HepG2 (cell line): ENCODE measurements around the gene TBC1D20. TPM values are rescaled to one million over a fixed set of nuclear protein-coding genes. Genes with fewer than 3 reads are reported as not detected.
"Not testable (repeated sequence)": the region's sequence is repeated elsewhere in the genome, so short reads cannot be mapped to it uniquely, and the experiment has no call there.

Experiments used
- ATAC-seq: fragments of 200-7000 bp; cut with Tn5 transposase; 3 replicates; pipeline ENCODE4 v1.9.1; 2020; ENCODE audit warnings: mild to moderate bottlenecking, moderate library complexity
- BruUV-seq: library from RNA; stranded (reverse); fragments of 400-500 nt; replicated peaks from 2 replicates; lab custom pipeline; 2021; lab: Mats Ljungman, UMichigan
- CTCF ChIA-PET: fragments of 300-600 bp; formaldehyde crosslinking; extraction: SDS; loops from one replicate; lab custom pipeline; 2021; ENCODE audit warnings: low total read pairs, inconsistent platforms, low intra/inter-chr PET ratio; lab: Yijun Ruan, JAX
- POLR2A ChIA-PET: fragments of 350-600 bp; sonication (Branson Sonifier 250); formaldehyde crosslinking; loops from one replicate; lab custom pipeline; 2020; ENCODE audit warnings: antibody characterized with exemption, inconsistent platforms; lab: Yijun Ruan, JAX
- DNase-seq: peaks from one replicate; pipeline ENCODE4 v3.0.0-alpha.2; 2015; ENCODE audit warnings: low spot score
- FAIRE-seq: peaks from 3 replicates; lab custom pipeline; 2011; peaks lifted over from hg19 to GRCh38; lab: Jason Lieb, UNC
- H2AFZ ChIP-seq: one replicate; pipeline ENCODE4 v1.6.1; 2011; ENCODE audit warnings: low read length, inconsistent platforms
- H3K27ac ChIP-seq: fragments of 300-600 bp; 3 replicates; pipeline ENCODE4 v1.8.0; 2011; ENCODE audit warnings: mixed run types, mild to moderate bottlenecking, mixed read lengths, low read length, inconsistent platforms; ENCODE audit not compliant: insufficient read depth; ENCODE audit errors: extremely low read length
- H3K27me3 ChIP-seq, 2 experiments: fragments of 200-600 bp in 1 of 2; 2 replicates in 1 of 2; 3 replicates in 1 of 2; pipeline versions ENCODE4 v1.6.0 to v1.8.0; 2011; ENCODE audit warnings: low read length in 2 of 2, mild to moderate bottlenecking in 2 of 2, moderate library complexity in 2 of 2, inconsistent platforms in 1 of 2; ENCODE audit not compliant: insufficient read depth in 2 of 2, control insufficient read depth in 1 of 2
- H3K36me3 ChIP-seq, 2 experiments: fragments of 200-600 bp in 1 of 2; replicated peaks in 1 of 2; 2 replicates in 1 of 2; 3 replicates in 1 of 2; pipeline versions ENCODE4 v1.5.1 to v1.8.0; 2011; ENCODE audit warnings: low read length in 2 of 2, inconsistent platforms in 1 of 2; ENCODE audit not compliant: insufficient read depth in 2 of 2, control insufficient read depth in 1 of 2
- H3K4me1 ChIP-seq: 2 replicates; pipeline ENCODE4 v1.5.1; 2012; ENCODE audit warnings: low read length, inconsistent platforms; ENCODE audit not compliant: insufficient read depth
- H3K4me2 ChIP-seq: 2 replicates; pipeline ENCODE4 v1.6.0; 2011; ENCODE audit warnings: low read depth, low read length, inconsistent platforms
- H3K4me3 ChIP-seq, 3 experiments: fragments of 200-600 bp in 1 of 3; sonication (generic), shearing (Covaris generic) in 1 of 3; replicated peaks in 1 of 3; 2 replicates each; pipeline ENCODE4 v1.5.1; 2011 to 2016; ENCODE audit warnings: low read length in 3 of 3, inconsistent platforms in 2 of 3, low read depth in 2 of 3, mild to moderate bottlenecking in 2 of 3, control low read depth in 1 of 3, mixed read lengths in 1 of 3; ENCODE audit not compliant: insufficient read depth in 1 of 3
- H3K79me2 ChIP-seq: one replicate; pipeline ENCODE4 v1.6.1; 2011; ENCODE audit warnings: low read length, inconsistent platforms; ENCODE audit not compliant: insufficient read depth
- H3K9ac ChIP-seq: 2 replicates; pipeline ENCODE4 v1.6.0; 2011; ENCODE audit warnings: mild to moderate bottlenecking, low read depth, low read length, inconsistent platforms; ENCODE audit not compliant: insufficient read depth
- H3K9me3 ChIP-seq: 2 replicates; pipeline ENCODE4 v1.5.1; 2012; ENCODE audit warnings: mild to moderate bottlenecking, low read length
- H4K20me1 ChIP-seq: 2 replicates; pipeline ENCODE4 v1.6.0; 2011; ENCODE audit warnings: inconsistent platforms, mild to moderate bottlenecking, low read length, moderate library complexity; ENCODE audit not compliant: insufficient read depth
- CEBPB ChIP-seq: IDR thresholded peaks from 2 replicates; pipeline ENCODE4 v1.6.1; 2011; ENCODE audit warnings: low read depth, low read length, improper control_type of control experiment, borderline replicate concordance
- LCORL ChIP-seq, 2 experiments: fragments of 450-650 bp in 1 of 2; sonication (generic) in 1 of 2; formaldehyde crosslinking in 1 of 2; IDR thresholded peaks; 2 replicates each; pipeline versions ENCODE4 v1.5.0 to v1.6.1; 2017 to 2020; ENCODE audit warnings: antibody characterized with exemption in 1 of 2, missing genetic modification reagents in 1 of 2
- ZNF263 ChIP-seq: sonication (generic); formaldehyde crosslinking; IDR thresholded peaks from 2 replicates; pipeline ENCODE4 v1.4.0; 2020; ENCODE audit warnings: missing genetic modification reagents
- ZNF468 ChIP-seq: sonication (generic); formaldehyde crosslinking; IDR thresholded peaks from 2 replicates; pipeline ENCODE4 v1.8.0; 2022; ENCODE audit warnings: mild to moderate bottlenecking, moderate library complexity, missing genetic modification reagents
- ZNF598 ChIP-seq: sonication (generic); formaldehyde crosslinking; IDR thresholded peaks from 2 replicates; pipeline ENCODE4 v1.5.1; 2020; ENCODE audit warnings: mild to moderate bottlenecking, missing genetic modification reagents, borderline replicate concordance
- ZNF883 ChIP-seq: sonication (generic); formaldehyde crosslinking; IDR thresholded peaks from 2 replicates; pipeline ENCODE4 v1.5.1; 2020; ENCODE audit warnings: mild to moderate bottlenecking, missing genetic modification reagents; ENCODE audit errors: not compliant biosample characterization
- WGBS: methylation state at CpG from one replicate; pipeline ENCODE4 v1.1.6; 2017; ENCODE audit warnings: low lambda C conversion rate; 5-methylcytosine and 5-hydroxymethylcytosine counted together
- in situ Hi-C: cut with HindIII; loops from 2 replicates; pipeline ENCODE4 v1.10.0; 2017; ENCODE audit warnings: low pct_unique_long_range_greater_than_20kb; ENCODE audit not compliant: extremely low pct_ligation_motif_present
- intact Hi-C: fragments of 100-400 bp; cut with micrococcal nuclease; formaldehyde crosslinking; loops from one replicate; pipeline ENCODE4 v1.10.0; 2022; ENCODE audit not compliant: unreplicated experiment
- polyA plus RNA-seq, 8 experiments: library from polyadenylated mRNA; depleted of rRNA in 3 of 8; stranded (reverse) in 7 of 8; unstranded in 1 of 8; fragments of >200 nt; fragmentation: Illumina TruSeq in 4 of 8; extraction: Trizol in 4 of 8; gene quantifications; 2 replicates each; pipeline versions ENCODE4 v1.2.1 to v1.2.3, GENCODE V29; 2011 to 2016; ENCODE audit warnings: low read depth in 4 of 8, missing spikeins in 1 of 8, mixed read lengths in 1 of 8; ENCODE audit not compliant: insufficient read depth in 1 of 8
- total RNA-seq, 5 experiments: library from RNA; depleted of rRNA; stranded (reverse); fragments of >200 nt; fragmentation: Illumina TruSeq; extraction: Trizol; gene quantifications; 2 replicates each; pipeline ENCODE4 v1.2.3, GENCODE V29; 2016; ENCODE audit warnings: low read depth in 1 of 5
- TF ChIP-seq, protein P1 (sequence below): sonication (generic); formaldehyde crosslinking; IDR thresholded peaks from 2 replicates; pipeline ENCODE4 v1.4.0; 2020; ENCODE audit warnings: missing genetic modification reagents
- TF ChIP-seq, protein P2 (sequence below): sonication (generic); formaldehyde crosslinking; IDR thresholded peaks from 2 replicates; pipeline ENCODE4 v1.4.0; 2020; ENCODE audit warnings: missing genetic modification reagents
- TF ChIP-seq, protein P3 (sequence below): sonication (generic); formaldehyde crosslinking; IDR thresholded peaks from 2 replicates; pipeline ENCODE4 v1.4.0; 2020; ENCODE audit warnings: missing genetic modification reagents, mild to moderate bottlenecking, borderline replicate concordance
- TF ChIP-seq, protein P4 (sequence below): sonication (generic); formaldehyde crosslinking; IDR thresholded peaks from 2 replicates; pipeline ENCODE4 v1.5.0; 2020; ENCODE audit warnings: mild to moderate bottlenecking, missing genetic modification reagents

TBC1D20 gene
- total and polyA plus RNA-seq, 2 of the 13 experiments (the other 11 are each of a cell fraction or from before 2014, with no cell fraction given) = 36.6 to 47.1 TPM

DNA sequence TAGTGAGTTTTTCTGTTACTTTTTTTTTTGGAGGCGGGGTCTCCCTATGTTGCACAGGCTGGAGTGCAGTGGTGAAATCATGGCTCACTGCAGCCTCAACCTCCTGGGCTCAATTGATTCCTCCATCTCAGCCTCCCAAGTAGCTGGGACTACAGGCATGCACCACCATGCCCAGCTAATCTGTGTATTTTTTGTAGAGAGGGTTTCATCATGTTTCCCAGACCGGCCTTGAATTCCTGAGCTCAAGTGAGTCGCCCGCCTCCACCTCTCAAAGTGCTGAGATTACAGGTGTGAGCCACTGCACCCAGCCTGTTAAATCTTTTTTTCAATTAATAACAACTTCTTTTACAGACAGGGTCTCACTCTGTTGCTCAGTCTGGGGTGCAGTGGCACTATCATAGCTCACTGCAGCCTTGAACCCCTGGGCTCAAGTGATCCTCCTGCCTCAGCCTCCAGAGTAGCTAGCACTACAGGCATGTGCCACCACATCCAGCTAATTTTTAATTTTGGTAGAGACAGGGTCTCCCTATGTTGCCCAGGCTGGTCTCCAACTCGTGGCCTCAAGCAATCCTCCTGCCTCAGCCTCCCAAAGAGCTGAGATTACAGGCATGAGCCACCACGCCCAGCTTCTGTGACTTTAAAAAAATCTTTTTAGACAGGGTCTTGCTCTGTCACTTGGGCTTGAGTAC is 14.4 kb upstream of the TBC1D20 start:
- POLR2A ChIA-PET = interaction anchor here (0.7 to 3.3 kb wide), 11 partner anchors 9 to 129 kb away, joined by 3 to 15 read pairs (median 8); partner anchors contain the start of genes CSNK2A1, NRSN2 and TBC1D20
- DNase-seq = peak; percentile 50
- CTCF ChIA-PET; BruUV-seq; H3K79me2 ChIP-seq; in situ Hi-C loops; H4K20me1 ChIP-seq; H3K27me3 ChIP-seq; H3K4me3 ChIP-seq; FAIRE-seq; H3K27ac ChIP-seq; H3K4me2 ChIP-seq; H2AFZ ChIP-seq; H3K9me3 ChIP-seq; H3K9ac ChIP-seq; TF ChIP-seq LCORL (IDR thresholded peaks at IDR 0.05): not testable (repeated sequence)
- intact Hi-C loops = loop anchor here (5.0 kb wide), 1 partner anchor 36 kb away; no protein-coding TSS in a partner anchor
- H3K4me1 ChIP-seq = peaks cover 70% of the 10 kb centered on the region
- WGBS = 91% methylated on average over 6 of the region's 6 CpGs
- H3K36me3 ChIP-seq = peaks cover 7 to 23% of the 10 kb centered on the region in 2 experiments
- ATAC-seq = peak; percentile 26
- TF ChIP-seq, protein P1, sequence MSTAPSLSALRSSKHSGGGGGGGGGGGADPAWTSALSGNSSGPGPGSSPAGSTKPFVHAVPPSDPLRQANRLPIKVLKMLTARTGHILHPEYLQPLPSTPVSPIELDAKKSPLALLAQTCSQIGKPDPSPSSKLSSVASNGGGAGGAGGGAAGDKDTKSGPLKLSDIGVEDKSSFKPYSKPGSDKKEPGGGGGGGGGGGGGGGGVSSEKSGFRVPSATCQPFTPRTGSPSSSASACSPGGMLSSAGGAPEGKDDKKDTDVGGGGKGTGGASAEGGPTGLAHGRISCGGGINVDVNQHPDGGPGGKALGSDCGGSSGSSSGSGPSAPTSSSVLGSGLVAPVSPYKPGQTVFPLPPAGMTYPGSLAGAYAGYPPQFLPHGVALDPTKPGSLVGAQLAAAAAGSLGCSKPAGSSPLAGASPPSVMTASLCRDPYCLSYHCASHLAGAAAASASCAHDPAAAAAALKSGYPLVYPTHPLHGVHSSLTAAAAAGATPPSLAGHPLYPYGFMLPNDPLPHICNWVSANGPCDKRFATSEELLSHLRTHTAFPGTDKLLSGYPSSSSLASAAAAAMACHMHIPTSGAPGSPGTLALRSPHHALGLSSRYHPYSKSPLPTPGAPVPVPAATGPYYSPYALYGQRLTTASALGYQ (CRISPR knock-in tag) = 0 out of 2 replicates have a peak, but pooled peaks have one; percentile 22
- TF ChIP-seq ZNF263 (CRISPR knock-in tag) (0 out of 2 replicates have a peak, but pooled peaks have one; percentile 10), CEBPB (0 out of 2 replicates have a peak, but pooled peaks have one; percentile 1), ZNF468 (0 out of 2 replicates have a peak, but pooled peaks have one; percentile 38), LCORL (CRISPR knock-in tag; IDR thresholded peaks at IDR 0.05) (peak; percentile 39; the same call in 1 of the 2 replicates), ZNF598 (CRISPR knock-in tag) (0 out of 2 replicates have a peak, but pooled peaks have one; percentile 34), ZNF883 (peak; percentile 37)
- TF ChIP-seq, protein P2, sequence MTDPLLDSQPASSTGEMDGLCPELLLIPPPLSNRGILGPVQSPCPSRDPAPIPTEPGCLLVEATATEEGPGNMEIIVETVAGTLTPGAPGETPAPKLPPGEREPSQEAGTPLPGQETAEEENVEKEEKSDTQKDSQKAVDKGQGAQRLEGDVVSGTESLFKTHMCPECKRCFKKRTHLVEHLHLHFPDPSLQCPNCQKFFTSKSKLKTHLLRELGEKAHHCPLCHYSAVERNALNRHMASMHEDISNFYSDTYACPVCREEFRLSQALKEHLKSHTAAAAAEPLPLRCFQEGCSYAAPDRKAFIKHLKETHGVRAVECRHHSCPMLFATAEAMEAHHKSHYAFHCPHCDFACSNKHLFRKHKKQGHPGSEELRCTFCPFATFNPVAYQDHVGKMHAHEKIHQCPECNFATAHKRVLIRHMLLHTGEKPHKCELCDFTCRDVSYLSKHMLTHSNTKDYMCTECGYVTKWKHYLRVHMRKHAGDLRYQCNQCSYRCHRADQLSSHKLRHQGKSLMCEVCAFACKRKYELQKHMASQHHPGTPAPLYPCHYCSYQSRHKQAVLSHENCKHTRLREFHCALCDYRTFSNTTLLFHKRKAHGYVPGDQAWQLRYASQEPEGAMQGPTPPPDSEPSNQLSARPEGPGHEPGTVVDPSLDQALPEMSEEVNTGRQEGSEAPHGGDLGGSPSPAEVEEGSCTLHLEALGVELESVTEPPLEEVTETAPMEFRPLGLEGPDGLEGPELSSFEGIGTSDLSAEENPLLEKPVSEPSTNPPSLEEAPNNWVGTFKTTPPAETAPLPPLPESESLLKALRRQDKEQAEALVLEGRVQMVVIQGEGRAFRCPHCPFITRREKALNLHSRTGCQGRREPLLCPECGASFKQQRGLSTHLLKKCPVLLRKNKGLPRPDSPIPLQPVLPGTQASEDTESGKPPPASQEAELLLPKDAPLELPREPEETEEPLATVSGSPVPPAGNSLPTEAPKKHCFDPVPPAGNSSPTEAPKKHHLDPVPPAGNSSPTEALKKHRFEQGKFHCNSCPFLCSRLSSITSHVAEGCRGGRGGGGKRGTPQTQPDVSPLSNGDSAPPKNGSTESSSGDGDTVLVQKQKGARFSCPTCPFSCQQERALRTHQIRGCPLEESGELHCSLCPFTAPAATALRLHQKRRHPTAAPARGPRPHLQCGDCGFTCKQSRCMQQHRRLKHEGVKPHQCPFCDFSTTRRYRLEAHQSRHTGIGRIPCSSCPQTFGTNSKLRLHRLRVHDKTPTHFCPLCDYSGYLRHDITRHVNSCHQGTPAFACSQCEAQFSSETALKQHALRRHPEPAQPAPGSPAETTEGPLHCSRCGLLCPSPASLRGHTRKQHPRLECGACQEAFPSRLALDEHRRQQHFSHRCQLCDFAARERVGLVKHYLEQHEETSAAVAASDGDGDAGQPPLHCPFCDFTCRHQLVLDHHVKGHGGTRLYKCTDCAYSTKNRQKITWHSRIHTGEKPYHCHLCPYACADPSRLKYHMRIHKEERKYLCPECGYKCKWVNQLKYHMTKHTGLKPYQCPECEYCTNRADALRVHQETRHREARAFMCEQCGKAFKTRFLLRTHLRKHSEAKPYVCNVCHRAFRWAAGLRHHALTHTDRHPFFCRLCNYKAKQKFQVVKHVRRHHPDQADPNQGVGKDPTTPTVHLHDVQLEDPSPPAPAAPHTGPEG (CRISPR knock-in tag) = peak; percentile 63; the same call in 1 of the 2 replicates
- TF ChIP-seq, protein P3, sequence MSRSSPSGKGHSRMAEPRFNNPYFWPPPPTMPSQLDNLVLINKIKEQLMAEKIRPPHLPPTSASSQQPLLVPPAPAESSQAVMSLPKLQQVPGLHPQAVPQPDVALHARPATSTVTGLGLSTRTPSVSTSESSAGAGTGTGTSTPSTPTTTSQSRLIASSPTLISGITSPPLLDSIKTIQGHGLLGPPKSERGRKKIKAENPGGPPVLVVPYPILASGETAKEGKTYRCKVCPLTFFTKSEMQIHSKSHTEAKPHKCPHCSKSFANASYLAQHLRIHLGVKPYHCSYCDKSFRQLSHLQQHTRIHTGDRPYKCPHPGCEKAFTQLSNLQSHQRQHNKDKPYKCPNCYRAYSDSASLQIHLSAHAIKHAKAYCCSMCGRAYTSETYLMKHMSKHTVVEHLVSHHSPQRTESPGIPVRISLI (CRISPR knock-in tag) = 0 out of 2 replicates have a peak, but pooled peaks have one; percentile 39
- TF ChIP-seq, protein P4, sequence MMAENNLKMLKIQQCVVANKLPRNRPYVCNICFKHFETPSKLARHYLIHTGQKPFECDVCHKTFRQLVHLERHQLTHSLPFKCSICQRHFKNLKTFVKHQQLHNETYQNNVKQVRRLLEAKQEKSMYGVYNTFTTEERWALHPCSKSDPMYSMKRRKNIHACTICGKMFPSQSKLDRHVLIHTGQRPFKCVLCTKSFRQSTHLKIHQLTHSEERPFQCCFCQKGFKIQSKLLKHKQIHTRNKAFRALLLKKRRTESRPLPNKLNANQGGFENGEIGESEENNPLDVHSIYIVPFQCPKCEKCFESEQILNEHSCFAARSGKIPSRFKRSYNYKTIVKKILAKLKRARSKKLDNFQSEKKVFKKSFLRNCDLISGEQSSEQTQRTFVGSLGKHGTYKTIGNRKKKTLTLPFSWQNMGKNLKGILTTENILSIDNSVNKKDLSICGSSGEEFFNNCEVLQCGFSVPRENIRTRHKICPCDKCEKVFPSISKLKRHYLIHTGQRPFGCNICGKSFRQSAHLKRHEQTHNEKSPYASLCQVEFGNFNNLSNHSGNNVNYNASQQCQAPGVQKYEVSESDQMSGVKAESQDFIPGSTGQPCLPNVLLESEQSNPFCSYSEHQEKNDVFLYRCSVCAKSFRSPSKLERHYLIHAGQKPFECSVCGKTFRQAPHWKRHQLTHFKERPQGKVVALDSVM (CRISPR knock-in tag) = peak; percentile 95
